Panc1 (cell line): ENCODE measurements around the gene STAT3. TPM values are rescaled to one million over a fixed set of nuclear protein-coding genes. Genes with fewer than 3 reads are reported as not detected.

ENCODE experiments used
- total RNA-seq: library from RNA; stranded (reverse); gene quantifications from one replicate; pipeline ENCODE4 v1.2.1, GENCODE V29; 2021; ENCODE audit not compliant: unreplicated experiment

STAT3 gene
- total RNA-seq, 1 experiment from 2014 or later = 287 TPM

Other genes with a start within 250 kb of the STAT3 start
- 141 TPM for gene RAB5C, start 233.5 kb downstream of the STAT3 start, total RNA-seq
- gene KCNH4, start 207.3 kb downstream of the STAT3 start, total RNA-seq = 1.5 TPM
- not detected for gene HCRT, start 203.0 kb downstream of the STAT3 start, total RNA-seq
- gene GHDC, start 193.9 kb downstream of the STAT3 start, total RNA-seq = 21.8 TPM
- gene STAT5B, start 112.1 kb downstream of the STAT3 start, total RNA-seq = 102 TPM
- 26.7 TPM for gene STAT5A, start 99.9 kb downstream of the STAT3 start, total RNA-seq
- gene CAVIN1, start 34.8 kb upstream of the STAT3 start, total RNA-seq = 315 TPM
- gene ATP6V0A1, start 70.4 kb upstream of the STAT3 start, total RNA-seq = 53.4 TPM
- gene NAGLU, start 147.8 kb upstream of the STAT3 start, total RNA-seq = 33.5 TPM
- 5.4 TPM for gene HSD17B1, start 164.5 kb upstream of the STAT3 start, total RNA-seq
- gene COASY, start 173.7 kb upstream of the STAT3 start, total RNA-seq = 76.7 TPM
- 35.8 TPM for gene MLX, start 178.7 kb upstream of the STAT3 start, total RNA-seq
- gene PSMC3IP, start 189.3 kb upstream of the STAT3 start, total RNA-seq = 19.2 TPM
- gene RETREG3, start 220.9 kb upstream of the STAT3 start, total RNA-seq = 42.3 TPM
- 99.8 TPM for gene TUBG1, start 221.2 kb upstream of the STAT3 start, total RNA-seq